Upper lobe of right lung (tissue), 1 donor: ENCODE results near the gene DDX27. TPM values are rescaled to one million over a fixed set of nuclear protein-coding genes. Genes with fewer than 3 reads are reported as not detected.

ENCODE experiments used
- ATAC-seq: fragments of 200-7000 bp; cut with Tn5 transposase; one replicate; pipeline ENCODE4 v1.9.1; 2020; ENCODE audit warnings: mild to moderate bottlenecking, moderate library complexity
- DNase-seq: peaks from one replicate; pipeline ENCODE4 v3.0.0-alpha.2; 2020
- H3K27ac ChIP-seq: fragments of 200-600 bp; one replicate; pipeline ENCODE4 v1.8.0; 2022
- H3K27me3 ChIP-seq: fragments of 200-600 bp; one replicate; pipeline ENCODE4 v1.8.0; 2022; ENCODE audit warnings: mild to moderate bottlenecking
- H3K36me3 ChIP-seq: fragments of 200-600 bp; one replicate; pipeline ENCODE4 v1.8.0; 2022
- H3K4me1 ChIP-seq: fragments of 200-600 bp; one replicate; pipeline ENCODE4 v1.8.0; 2022
- H3K4me3 ChIP-seq: fragments of 200-600 bp; one replicate; pipeline ENCODE4 v1.8.0; 2022; ENCODE audit warnings: mild to moderate bottlenecking
- H3K9me3 ChIP-seq: fragments of 200-600 bp; one replicate; pipeline ENCODE4 v1.8.0; 2022
- intact Hi-C: fragments of 100-400 bp; cut with DNase I; formaldehyde crosslinking; loops from one replicate; pipeline ENCODE4 v1.11.0; 2022
- total RNA-seq: library from RNA; stranded (reverse); fragmentation: NEBNext Ultra II Directional; extraction: Animal tissue kit (Norgen Biotek cat#: 25700); gene quantifications from one replicate; pipeline ENCODE4 v1.2.1, GENCODE V29; 2021
- TF ChIP-seq, protein P1 (sequence below): fragments of 200-600 bp; IDR thresholded peaks from one replicate; pipeline ENCODE4 v1.8.0; 2022; ENCODE audit warnings: antibody characterized with exemption
- donor health status: DM: no; HTN: yes; CAD: no; lungs with severe emphysema.

Gene DDX27
- total RNA-seq, 1 donor from 2014 or later, result 25.9 TPM

DNA sequence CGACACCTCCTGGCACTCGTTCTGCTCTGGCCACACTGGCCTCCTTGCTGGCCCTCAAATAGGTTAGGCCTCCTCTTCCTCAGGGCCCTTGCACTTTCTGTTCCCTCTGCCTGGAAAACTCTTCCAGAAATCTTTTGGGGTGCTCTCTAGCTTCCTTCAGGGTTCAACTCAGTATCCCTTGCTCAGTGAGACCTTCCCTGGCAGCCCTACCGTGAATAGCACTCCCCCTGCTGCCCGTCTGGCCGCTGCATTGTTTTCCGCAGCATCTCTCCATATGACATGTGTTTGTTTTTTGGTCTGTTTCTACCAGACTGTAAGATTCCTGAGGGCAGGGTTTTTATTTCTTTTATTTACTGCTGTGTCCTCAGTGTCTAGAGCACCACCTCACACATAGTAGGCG lies 6.7 kb downstream of the DDX27 start:
- H3K9me3 ChIP-seq, result no peaks in the 10 kb centered on the region
- H3K36me3 ChIP-seq, result peaks cover 95% of the 10 kb centered on the region
- no peak overlapping the region for H3K27ac ChIP-seq
- H3K4me3 ChIP-seq, result no peak overlapping the region
- ATAC-seq (no peak), DNase-seq (no peak)
- H3K4me1 ChIP-seq, result no peaks in the 10 kb centered on the region
- no peaks in the 10 kb centered on the region for H3K27me3 ChIP-seq
- TF ChIP-seq, protein P1, sequence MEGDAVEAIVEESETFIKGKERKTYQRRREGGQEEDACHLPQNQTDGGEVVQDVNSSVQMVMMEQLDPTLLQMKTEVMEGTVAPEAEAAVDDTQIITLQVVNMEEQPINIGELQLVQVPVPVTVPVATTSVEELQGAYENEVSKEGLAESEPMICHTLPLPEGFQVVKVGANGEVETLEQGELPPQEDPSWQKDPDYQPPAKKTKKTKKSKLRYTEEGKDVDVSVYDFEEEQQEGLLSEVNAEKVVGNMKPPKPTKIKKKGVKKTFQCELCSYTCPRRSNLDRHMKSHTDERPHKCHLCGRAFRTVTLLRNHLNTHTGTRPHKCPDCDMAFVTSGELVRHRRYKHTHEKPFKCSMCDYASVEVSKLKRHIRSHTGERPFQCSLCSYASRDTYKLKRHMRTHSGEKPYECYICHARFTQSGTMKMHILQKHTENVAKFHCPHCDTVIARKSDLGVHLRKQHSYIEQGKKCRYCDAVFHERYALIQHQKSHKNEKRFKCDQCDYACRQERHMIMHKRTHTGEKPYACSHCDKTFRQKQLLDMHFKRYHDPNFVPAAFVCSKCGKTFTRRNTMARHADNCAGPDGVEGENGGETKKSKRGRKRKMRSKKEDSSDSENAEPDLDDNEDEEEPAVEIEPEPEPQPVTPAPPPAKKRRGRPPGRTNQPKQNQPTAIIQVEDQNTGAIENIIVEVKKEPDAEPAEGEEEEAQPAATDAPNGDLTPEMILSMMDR, result no peak
- intact Hi-C loops, result no loop called here

DNA sequence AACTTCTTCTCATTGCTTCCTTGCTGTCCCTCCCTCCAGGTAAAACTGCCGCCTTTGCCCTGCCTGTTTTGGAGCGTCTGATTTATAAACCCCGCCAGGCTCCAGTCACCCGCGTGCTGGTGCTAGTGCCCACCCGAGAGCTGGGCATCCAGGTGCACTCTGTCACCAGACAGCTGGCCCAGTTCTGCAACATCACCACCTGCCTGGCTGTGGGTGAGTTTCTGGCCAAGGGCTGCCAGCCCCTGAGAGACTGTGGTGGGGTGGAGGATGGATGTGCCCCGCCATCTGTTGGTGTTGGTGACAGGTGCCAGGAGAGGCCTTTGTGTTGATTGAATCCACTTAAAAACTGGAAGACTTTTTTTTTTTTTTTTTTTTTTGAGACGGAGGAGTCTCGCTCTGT lies 9.5 kb downstream of the DDX27 start:
- Histone ChIP-seq H3K9me3 (no peaks in the 10 kb centered on the region), H3K36me3 (peaks cover 96% of the 10 kb centered on the region), H3K27me3 (no peaks in the 10 kb centered on the region), H3K27ac (no peak overlapping the region), H3K4me1 (no peaks in the 10 kb centered on the region), H3K4me3 (no peak overlapping the region)
- ATAC-seq, result no peak
- intact Hi-C loops, result no loop called here
- no peak for DNase-seq
- TF ChIP-seq, protein P1, result no peak

DNA sequence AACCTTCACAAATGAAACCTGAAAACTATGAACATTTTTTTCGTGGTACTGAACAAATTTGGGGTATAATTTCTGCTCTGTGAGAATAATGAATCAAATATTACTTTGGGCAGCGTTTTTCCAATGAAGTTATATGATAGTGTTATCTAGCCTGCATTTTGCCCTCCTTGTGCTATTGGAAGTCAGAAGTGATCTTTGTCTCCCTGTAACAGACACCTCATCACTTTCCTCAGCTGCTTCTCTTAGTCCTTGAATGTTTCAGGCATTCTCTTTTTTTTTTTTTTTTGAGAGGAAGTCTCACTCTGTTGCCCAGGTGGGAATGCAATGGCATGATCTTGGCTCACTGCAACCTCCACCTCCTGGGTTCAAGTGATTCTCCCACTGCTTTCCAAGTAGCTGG lies 10.2 kb downstream of the DDX27 start:
- intact Hi-C loops, result no loop called here
- Histone ChIP-seq H3K27me3 (no peaks in the 10 kb centered on the region), H3K9me3 (no peaks in the 10 kb centered on the region), H3K4me3 (no peak overlapping the region), H3K4me1 (no peaks in the 10 kb centered on the region), H3K36me3 (peaks cover 96% of the 10 kb centered on the region), H3K27ac (no peak overlapping the region)
- TF ChIP-seq, protein P1, result no peak
- ATAC-seq (no peak), DNase-seq (no peak)

DNA sequence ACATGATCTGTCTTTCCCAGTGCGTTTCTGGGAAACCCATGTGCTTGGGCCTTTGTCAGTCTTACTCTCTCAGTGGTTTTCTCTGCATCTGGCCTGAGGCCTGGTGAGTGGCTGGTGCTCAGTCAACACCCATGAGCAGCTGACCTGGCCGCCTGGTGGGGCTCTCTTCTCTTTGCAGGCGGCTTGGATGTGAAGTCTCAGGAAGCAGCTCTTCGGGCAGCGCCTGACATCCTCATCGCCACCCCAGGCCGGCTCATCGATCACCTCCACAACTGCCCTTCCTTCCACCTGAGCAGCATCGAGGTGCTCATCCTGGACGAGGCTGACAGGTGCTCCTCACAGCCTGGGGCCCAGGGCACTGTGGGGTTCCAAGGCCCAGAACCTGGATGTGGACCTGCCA lies 10.8 kb downstream of the DDX27 start:
- H3K4me3 ChIP-seq, result no peak overlapping the region
- no peaks in the 10 kb centered on the region for H3K4me1 ChIP-seq
- H3K27ac ChIP-seq, result peak overlapping the region; percentile 39
- TF ChIP-seq, protein P1, result no peak
- no peak for DNase-seq
- no peak for ATAC-seq
- H3K9me3 ChIP-seq, result no peaks in the 10 kb centered on the region
- H3K36me3 ChIP-seq, result peaks cover 96% of the 10 kb centered on the region
- H3K27me3 ChIP-seq, result no peaks in the 10 kb centered on the region
- intact Hi-C loops, result no loop called here

DNA sequence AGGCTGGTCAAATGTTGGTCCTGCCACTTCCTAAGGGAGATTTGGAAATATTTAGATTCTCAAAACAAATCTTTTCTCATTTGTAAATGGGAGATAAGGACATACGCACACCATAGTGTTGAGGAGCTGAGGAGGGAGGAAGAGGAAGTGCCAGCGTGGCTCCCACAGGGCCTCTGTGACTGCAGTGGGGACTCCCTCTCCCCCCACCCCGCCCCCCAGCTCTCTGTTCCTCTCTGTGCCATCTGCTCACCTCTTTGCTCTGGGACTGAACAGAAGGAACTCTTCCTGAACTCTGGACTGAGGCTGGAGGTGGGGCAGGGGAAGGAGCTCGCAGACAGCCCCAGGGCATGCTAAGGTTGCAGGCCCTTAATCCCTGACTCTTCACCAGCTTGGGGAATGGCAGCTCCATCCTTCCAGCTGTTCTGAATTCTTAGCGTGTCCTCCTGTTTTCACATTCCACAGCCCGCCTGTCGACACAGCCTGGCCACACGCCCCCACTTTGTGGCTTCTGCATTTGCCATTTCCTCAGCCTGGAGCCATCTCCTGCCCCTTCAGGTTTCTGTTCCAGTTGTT lies 11.4 kb downstream of the DDX27 start:
- Histone ChIP-seq H3K4me1 (no peaks in the 10 kb centered on the region), H3K27me3 (no peaks in the 10 kb centered on the region), H3K27ac (peak overlapping the region; percentile 39), H3K36me3 (peaks cover 95% of the 10 kb centered on the region), H3K4me3 (no peak overlapping the region), H3K9me3 (no peaks in the 10 kb centered on the region)
- intact Hi-C loops, result no loop called here
- DNase-seq, result peak; percentile 70
- TF ChIP-seq, protein P1, result no peak
- ATAC-seq, result peak; percentile 85

DNA sequence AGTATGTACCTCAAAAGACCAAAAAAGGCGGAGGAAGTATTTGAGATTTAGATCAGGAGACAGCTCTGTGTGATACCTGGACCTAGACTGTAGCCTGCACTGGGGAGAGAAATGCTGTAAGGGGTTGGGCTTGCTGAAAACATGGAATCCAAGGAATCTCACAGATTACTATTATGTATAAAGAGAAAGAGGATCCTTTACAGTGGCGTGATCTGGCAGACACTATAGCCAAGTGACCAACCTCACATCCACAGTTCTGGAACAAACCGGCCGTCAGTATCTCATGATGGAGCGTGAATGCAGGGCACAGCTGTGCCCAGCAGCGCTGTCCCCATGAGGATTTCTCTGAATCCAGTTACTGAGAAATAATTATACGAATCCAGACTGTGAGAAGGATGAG lies 12.3 kb downstream of the DDX27 start:
- intact Hi-C loops, result no loop called here
- no peaks in the 10 kb centered on the region for H3K27me3 ChIP-seq
- ATAC-seq (no peak), DNase-seq (no peak)
- H3K4me1 ChIP-seq, result no peaks in the 10 kb centered on the region
- H3K4me3 ChIP-seq, result no peak overlapping the region
- no peak overlapping the region for H3K27ac ChIP-seq
- TF ChIP-seq, protein P1, result no peak
- no peaks in the 10 kb centered on the region for H3K9me3 ChIP-seq
- H3K36me3 ChIP-seq, result peaks cover 93% of the 10 kb centered on the region
